ENCODE data around the gene GRB10.

The GRB10 gene

GRCh38 chr7:50664461-50664922 is 118.2 kb downstream of the GRB10 start:
- Histone ChIP-seq H4K91ac (ENCODE audit: low read length) (no peak overlapping the region), H3K79me1 (replicated peaks; ENCODE audit: low read length, poor library complexity, severe bottlenecking) (peaks cover 55% of the 10 kb centered on the region), H3K23ac (ENCODE audit: low read length in 2 of 2) (no peak overlapping the region), H3K27me3 (ENCODE audit: control insufficient read depth in 1 of 2, insufficient read depth in 1 of 2, low read length in 2 of 2) (no peaks in the 10 kb centered on the region), H3K4me1 (ENCODE audit: control insufficient read depth, insufficient read depth, low read depth, low read length) (peaks cover 34% of the 10 kb centered on the region), H2BK5ac (ENCODE audit: low read depth, low read length, poor library complexity, severe bottlenecking) (no peak overlapping the region), H3K14ac (ENCODE audit: low read length in 2 of 2) (peak overlapping the region in 1 of 2 experiments; percentile 2), H2AK5ac (ENCODE audit: low read length, severe bottlenecking) (no peak overlapping the region), H2AFZ (ENCODE audit: low read depth, low read length) (no peak overlapping the region), H2BK120ac (ENCODE audit: low read depth, low read length) (no peak overlapping the region), H3K4ac (ENCODE audit: low read depth in 1 of 2, low read length in 2 of 2) (peak overlapping the region in 1 of 2 experiments; percentile 47), H3K36me3 (ENCODE audit: control insufficient read depth in 1 of 2, insufficient read depth in 2 of 2, low read depth in 1 of 2, low read length in 2 of 2) (peaks cover 28 to 68% of the 10 kb centered on the region in 2 experiments), H3K9me3 (ENCODE audit: control insufficient read depth, low read length) (no peaks in the 10 kb centered on the region), H3K4me2 (ENCODE audit: low read length, poor library complexity, severe bottlenecking) (no peak overlapping the region), H3K9ac (ENCODE audit: low read length) (no peak overlapping the region), H3K27ac (ENCODE audit: low read length, poor library complexity, severe bottlenecking) (no peak overlapping the region), H2BK12ac (ENCODE audit: low read length in 2 of 2) (no peak overlapping the region), H3K4me3 (ENCODE audit: insufficient read depth in 1 of 2, low read depth in 1 of 2, low read length in 2 of 2) (peak overlapping the region in 1 of 2 experiments; percentile 36), H3K18ac (ENCODE audit: low read depth in 1 of 2, low read length in 2 of 2) (peak overlapping the region; percentile 18 to 37), H2BK15ac (ENCODE audit: low read depth, poor library complexity, severe bottlenecking) (peak overlapping the region; percentile 0), H4K8ac (ENCODE audit: low read length) (no peak overlapping the region)
- DNase-seq, result peak; percentile 84
- 45% methylated on average over 9 of the region's 9 CpGs for WGBS

DNA sequence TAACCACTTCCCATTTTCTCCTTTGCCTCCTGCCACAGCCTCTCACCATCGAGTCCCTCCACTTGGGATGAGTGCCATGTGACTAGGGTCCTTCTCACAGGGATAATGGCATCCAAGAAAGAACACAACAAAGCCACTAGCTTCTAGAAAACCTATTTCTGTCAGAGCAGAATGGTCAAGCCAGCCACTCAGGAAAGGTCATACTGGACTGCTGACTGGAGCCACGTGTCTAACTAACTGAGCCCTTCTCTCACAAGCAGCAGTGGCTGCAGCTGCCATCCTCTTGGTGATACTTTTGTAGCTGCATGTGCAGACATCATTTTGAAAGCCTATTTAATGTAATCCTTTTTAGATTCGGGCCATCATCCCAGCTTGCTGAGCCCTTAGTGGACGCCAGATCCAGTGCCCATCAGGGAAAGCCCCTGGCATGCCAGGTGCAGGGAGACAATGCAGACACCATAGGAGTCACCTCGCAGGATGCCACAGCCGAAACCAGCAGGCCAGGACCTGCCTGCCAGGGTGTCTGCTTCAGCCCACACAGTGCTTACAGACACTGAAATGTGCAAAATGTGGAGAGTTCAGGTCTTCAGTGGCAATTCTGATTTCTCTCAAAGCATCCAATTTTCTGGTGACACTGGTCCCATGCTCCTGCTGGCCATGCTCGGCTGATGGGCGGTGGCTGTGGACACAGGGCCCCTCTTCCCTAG is 119.1 kb downstream of the GRB10 start:
- no peak overlapping the region for H2BK120ac ChIP-seq (ENCODE audit: low read depth, low read length)
- H3K79me1 ChIP-seq (replicated peaks; ENCODE audit: low read length, poor library complexity, severe bottlenecking), result peaks cover 53% of the 10 kb centered on the region
- peak overlapping the region; percentile 11 for H4K91ac ChIP-seq (ENCODE audit: low read length)
- no peak overlapping the region for H2BK15ac ChIP-seq (ENCODE audit: low read depth, poor library complexity, severe bottlenecking)
- no peak overlapping the region for H3K23ac ChIP-seq (ENCODE audit: low read length in 2 of 2)
- 97% methylated on average over 8 of the region's 8 CpGs for WGBS
- H2AK5ac ChIP-seq (ENCODE audit: low read length, severe bottlenecking), result no peak overlapping the region
- H3K9me3 ChIP-seq (ENCODE audit: control insufficient read depth, low read length), result no peaks in the 10 kb centered on the region
- no peak overlapping the region for H3K4me2 ChIP-seq (ENCODE audit: low read length, poor library complexity, severe bottlenecking)
- H2AFZ ChIP-seq (ENCODE audit: low read depth, low read length), result no peak overlapping the region
- H2BK12ac ChIP-seq (ENCODE audit: low read length in 2 of 2), result no peak overlapping the region
- H2BK5ac ChIP-seq (ENCODE audit: low read depth, low read length, poor library complexity, severe bottlenecking), result no peak overlapping the region
- H3K27ac ChIP-seq (ENCODE audit: low read length, poor library complexity, severe bottlenecking), result no peak overlapping the region
- peak overlapping the region in 1 of 2 experiments; percentile 4 for H3K18ac ChIP-seq (ENCODE audit: low read depth in 1 of 2, low read length in 2 of 2)
- H3K36me3 ChIP-seq (ENCODE audit: control insufficient read depth in 1 of 2, insufficient read depth in 2 of 2, low read depth in 1 of 2, low read length in 2 of 2), result peaks cover 22 to 68% of the 10 kb centered on the region in 2 experiments
- no peak overlapping the region for H3K4me3 ChIP-seq (ENCODE audit: insufficient read depth in 1 of 2, low read depth in 1 of 2, low read length in 2 of 2)
- H3K4ac ChIP-seq (ENCODE audit: low read depth in 1 of 2, low read length in 2 of 2), result peak overlapping the region in 1 of 2 experiments; percentile 10
- H4K8ac ChIP-seq (ENCODE audit: low read length), result no peak overlapping the region
- no peaks in the 10 kb centered on the region for H3K27me3 ChIP-seq (ENCODE audit: control insufficient read depth in 1 of 2, insufficient read depth in 1 of 2, low read length in 2 of 2)
- peaks cover 34% of the 10 kb centered on the region for H3K4me1 ChIP-seq (ENCODE audit: control insufficient read depth, insufficient read depth, low read depth, low read length)
- DNase-seq, result no peak
- no peak overlapping the region for H3K9ac ChIP-seq (ENCODE audit: low read length)
- H3K14ac ChIP-seq (ENCODE audit: low read length in 2 of 2), result no peak overlapping the region

DNA sequence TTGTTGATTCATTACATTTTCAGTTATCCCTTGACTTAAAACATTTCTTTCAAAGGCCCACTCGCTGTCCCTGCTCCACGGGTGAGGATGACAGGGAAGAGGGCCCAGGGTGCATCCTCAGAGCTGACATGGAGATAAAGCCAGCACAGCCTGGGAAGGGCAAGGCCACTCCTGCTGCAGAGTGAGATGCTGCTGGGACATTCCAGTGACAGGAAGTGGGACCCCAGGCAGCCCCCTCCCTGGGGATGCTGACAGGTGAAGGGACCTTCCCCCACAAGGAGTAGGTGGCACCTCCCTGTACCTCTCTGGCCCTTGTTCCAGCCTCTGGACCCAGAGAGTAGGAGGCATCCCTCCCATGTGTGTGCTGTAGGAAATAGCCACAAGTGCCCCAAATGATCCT is 119.7 kb downstream of the GRB10 start:
- H3K23ac ChIP-seq (ENCODE audit: low read length in 2 of 2), result no peak overlapping the region
- H2BK15ac ChIP-seq (ENCODE audit: low read depth, poor library complexity, severe bottlenecking), result no peak overlapping the region
- H3K4me3 ChIP-seq (ENCODE audit: insufficient read depth in 1 of 2, low read depth in 1 of 2, low read length in 2 of 2), result no peak overlapping the region
- no peak overlapping the region for H3K4ac ChIP-seq (ENCODE audit: low read depth in 1 of 2, low read length in 2 of 2)
- no peaks in the 10 kb centered on the region for H3K9me3 ChIP-seq (ENCODE audit: control insufficient read depth, low read length)
- H3K18ac ChIP-seq (ENCODE audit: low read depth in 1 of 2, low read length in 2 of 2), result peak overlapping the region in 1 of 2 experiments; percentile 4
- no peak for DNase-seq
- no peak overlapping the region for H3K14ac ChIP-seq (ENCODE audit: low read length in 2 of 2)
- H3K4me2 ChIP-seq (ENCODE audit: low read length, poor library complexity, severe bottlenecking), result no peak overlapping the region
- H2AFZ ChIP-seq (ENCODE audit: low read depth, low read length), result no peak overlapping the region
- no peak overlapping the region for H4K8ac ChIP-seq (ENCODE audit: low read length)
- H3K9ac ChIP-seq (ENCODE audit: low read length), result no peak overlapping the region
- H3K79me1 ChIP-seq (replicated peaks; ENCODE audit: low read length, poor library complexity, severe bottlenecking), result peaks cover 53% of the 10 kb centered on the region
- 100% methylated on average over 2 of the region's 2 CpGs for WGBS
- no peak overlapping the region for H2BK5ac ChIP-seq (ENCODE audit: low read depth, low read length, poor library complexity, severe bottlenecking)
- H2BK12ac ChIP-seq (ENCODE audit: low read length in 2 of 2), result no peak overlapping the region
- H3K27ac ChIP-seq (ENCODE audit: low read length, poor library complexity, severe bottlenecking), result no peak overlapping the region
- H3K27me3 ChIP-seq (ENCODE audit: control insufficient read depth in 1 of 2, insufficient read depth in 1 of 2, low read length in 2 of 2), result no peaks in the 10 kb centered on the region
- H3K36me3 ChIP-seq (ENCODE audit: control insufficient read depth in 1 of 2, insufficient read depth in 2 of 2, low read depth in 1 of 2, low read length in 2 of 2), result peaks cover 22 to 62% of the 10 kb centered on the region in 2 experiments
- no peak overlapping the region for H4K91ac ChIP-seq (ENCODE audit: low read length)
- H2BK120ac ChIP-seq (ENCODE audit: low read depth, low read length), result no peak overlapping the region
- no peak overlapping the region for H2AK5ac ChIP-seq (ENCODE audit: low read length, severe bottlenecking)
- peaks cover 34% of the 10 kb centered on the region for H3K4me1 ChIP-seq (ENCODE audit: control insufficient read depth, insufficient read depth, low read depth, low read length)

GRCh38 chr7:50662041-50662694 is 120.5 kb downstream of the GRB10 start:
- H3K36me3 ChIP-seq (ENCODE audit: control insufficient read depth in 1 of 2, insufficient read depth in 2 of 2, low read depth in 1 of 2, low read length in 2 of 2), result peaks cover 22 to 60% of the 10 kb centered on the region in 2 experiments
- no peaks in the 10 kb centered on the region for H3K27me3 ChIP-seq (ENCODE audit: control insufficient read depth in 1 of 2, insufficient read depth in 1 of 2, low read length in 2 of 2)
- no peak overlapping the region for H3K4ac ChIP-seq (ENCODE audit: low read depth in 1 of 2, low read length in 2 of 2)
- no peak overlapping the region for H3K4me3 ChIP-seq (ENCODE audit: insufficient read depth in 1 of 2, low read depth in 1 of 2, low read length in 2 of 2)
- H2AFZ ChIP-seq (ENCODE audit: low read depth, low read length), result no peak overlapping the region
- no peak overlapping the region for H3K9ac ChIP-seq (ENCODE audit: low read length)
- H3K4me1 ChIP-seq (ENCODE audit: control insufficient read depth, insufficient read depth, low read depth, low read length), result peaks cover 36% of the 10 kb centered on the region
- H2AK5ac ChIP-seq (ENCODE audit: low read length, severe bottlenecking), result no peak overlapping the region
- no peak overlapping the region for H2BK5ac ChIP-seq (ENCODE audit: low read depth, low read length, poor library complexity, severe bottlenecking)
- H3K4me2 ChIP-seq (ENCODE audit: low read length, poor library complexity, severe bottlenecking), result no peak overlapping the region
- H2BK120ac ChIP-seq (ENCODE audit: low read depth, low read length), result no peak overlapping the region
- H3K9me3 ChIP-seq (ENCODE audit: control insufficient read depth, low read length), result no peaks in the 10 kb centered on the region
- peaks cover 54% of the 10 kb centered on the region for H3K79me1 ChIP-seq (replicated peaks; ENCODE audit: low read length, poor library complexity, severe bottlenecking)
- H3K14ac ChIP-seq (ENCODE audit: low read length in 2 of 2), result no peak overlapping the region
- H4K91ac ChIP-seq (ENCODE audit: low read length), result no peak overlapping the region
- H3K23ac ChIP-seq (ENCODE audit: low read length in 2 of 2), result no peak overlapping the region
- H3K18ac ChIP-seq (ENCODE audit: low read depth in 1 of 2, low read length in 2 of 2), result no peak overlapping the region
- WGBS, result 96% methylated on average over 4 of the region's 4 CpGs
- no peak overlapping the region for H2BK15ac ChIP-seq (ENCODE audit: low read depth, poor library complexity, severe bottlenecking)
- no peak overlapping the region for H3K27ac ChIP-seq (ENCODE audit: low read length, poor library complexity, severe bottlenecking)
- no peak overlapping the region for H2BK12ac ChIP-seq (ENCODE audit: low read length in 2 of 2)
- no peak for DNase-seq
- H4K8ac ChIP-seq (ENCODE audit: low read length), result no peak overlapping the region

All from mesenchymal stem cell (in vitro differentiated cells and primary cell).